HG03460 (cell line): ENCODE measurements around the gene KCNJ18.
"Not testable (repeated sequence)": the region's sequence is repeated elsewhere in the genome, so short reads cannot be mapped to it uniquely, and the experiment has no call there.

Experiments
- ATAC-seq: cut with Tn5 transposase; IDR thresholded peaks from one replicate; pipeline ENCODE4 v1.9.1; 2021; ENCODE audit not compliant: unreplicated experiment

KCNJ18 gene

GRCh38 chr17:21683897-21684296 is 8.4 kb upstream of the KCNJ18 start:
- ATAC-seq: not testable (repeated sequence)

GRCh38 chr17:21684384-21684783 is 7.9 kb upstream of the KCNJ18 start:
- ATAC-seq: not testable (repeated sequence)

GRCh38 chr17:21685061-21685795 is 7.1 kb upstream of the KCNJ18 start:
- ATAC-seq: not testable (repeated sequence)

GRCh38 chr17:21686165-21687015 is 5.9 kb upstream of the KCNJ18 start:
- no peak for ATAC-seq

- no peak for ATAC-seq
These were observed 5.0 kb upstream of the KCNJ18 start for GRCh38 chr17:21687136-21687953.

GRCh38 chr17:21688293-21688949 is 3.9 kb upstream of the KCNJ18 start:
- ATAC-seq: no peak

GRCh38 chr17:21689604-21690003 is 2.7 kb upstream of the KCNJ18 start:
- no peak for ATAC-seq

- ATAC-seq: not testable (repeated sequence)
These were observed 1.5 kb upstream of the KCNJ18 start for GRCh38 chr17:21690811-21691210.

- not testable (repeated sequence) for ATAC-seq
These were observed 842 bp upstream of the KCNJ18 start for GRCh38 chr17:21691481-21691880.

- ATAC-seq: not testable (repeated sequence)
These were observed 362 bp downstream of the KCNJ18 start for GRCh38 chr17:21692704-21693065.

- not testable (repeated sequence) for ATAC-seq
These were observed 1.1 kb downstream of the KCNJ18 start for GRCh38 chr17:21693391-21693796.

- not testable (repeated sequence) for ATAC-seq
These were observed 1.6 kb downstream of the KCNJ18 start for GRCh38 chr17:21693937-21694336.

- not testable (repeated sequence) for ATAC-seq
These were observed 3.9 kb downstream of the KCNJ18 start for GRCh38 chr17:21696227-21696626.

- not testable (repeated sequence) for ATAC-seq
These were observed 4.7 kb downstream of the KCNJ18 start for GRCh38 chr17:21696842-21697507.

- not testable (repeated sequence) for ATAC-seq
These were observed 5.2 kb downstream of the KCNJ18 start for GRCh38 chr17:21697508-21697860.

- ATAC-seq: not testable (repeated sequence)
These were observed 6.2 kb downstream of the KCNJ18 start for GRCh38 chr17:21698437-21699075.

GRCh38 chr17:21699124-21699523 is 6.8 kb downstream of the KCNJ18 start:
- not testable (repeated sequence) for ATAC-seq

GRCh38 chr17:21699573-21700236 is 7.4 kb downstream of the KCNJ18 start:
- ATAC-seq: not testable (repeated sequence)

- ATAC-seq: not testable (repeated sequence)
These were observed 8.8 kb downstream of the KCNJ18 start for GRCh38 chr17:21701090-21701489.
